ENCODE measurements around the gene CXorf58. TPM values are rescaled to one million over a fixed set of nuclear protein-coding genes. Genes with fewer than 3 reads are reported as not detected.

The CXorf58 gene
- total and polyA plus RNA-seq, 2 of the 8 experiments (the other 6 are each of a cell fraction or from before 2014, with no cell fraction given), result 0.05 TPM; not detected in 1

- no peak for TF ChIP-seq USF2 (IDR thresholded peaks at IDR 0.05; ENCODE audit: low read length)
- TF ChIP-seq POLR2AphosphoS5 (IDR thresholded peaks at IDR 0.05; ENCODE audit: low read depth, low read length), result no peak
- no peak for TF ChIP-seq FOSL1 (IDR thresholded peaks at IDR 0.05; ENCODE audit: insufficient read depth, low read depth, low read length)
These were observed 19.9 kb upstream of the CXorf58 start (continued) for GRCh38 chrX:23887918-23888317.
